WTC11 (cell line): ENCODE data around the gene HIPK3. TPM values are rescaled to one million over a fixed set of nuclear protein-coding genes. Genes with fewer than 3 reads are reported as not detected.

ENCODE experiments used
- ATAC-seq: fragments of 200-7000 bp; cut with Tn5 transposase; 2 replicates; pipeline ENCODE4 v1.10.0; 2021; ENCODE audit warnings: mild to moderate bottlenecking, moderate library complexity
- CTCF ChIA-PET: fragments of 300-600 bp; sonication (Branson Sonifier 250); formaldehyde crosslinking; loops from one replicate; lab custom pipeline; 2021; ENCODE audit warnings: antibody characterized with exemption; lab: Charles Lee
- POLR2A ChIA-PET: fragments of 350-600 bp; sonication (Branson Sonifier 250); formaldehyde crosslinking; loops from one replicate; lab custom pipeline; 2021; ENCODE audit warnings: antibody characterized with exemption; lab: Charles Lee
- DNase-seq: peaks from one replicate; pipeline ENCODE4 v3.0.0; 2021; ENCODE audit warnings: low spot score
- H3K27ac Mint-ChIP-seq: 2 replicates; pipeline ENCODE4 v1.8.0; 2021; ENCODE audit warnings: mixed read lengths
- H3K27me3 Mint-ChIP-seq: 2 replicates; pipeline ENCODE4 v1.8.0; 2021; ENCODE audit warnings: low read depth, mild to moderate bottlenecking, moderate library complexity, mixed read lengths
- H3K36me3 Mint-ChIP-seq: 2 replicates; pipeline ENCODE4 v1.8.0; 2021; ENCODE audit warnings: mixed read lengths
- H3K4me1 Mint-ChIP-seq: 2 replicates; pipeline ENCODE4 v1.8.0; 2022; ENCODE audit warnings: mixed read lengths
- H3K4me3 Mint-ChIP-seq: 2 replicates; pipeline ENCODE4 v1.8.0; 2021; ENCODE audit warnings: mild to moderate bottlenecking, moderate library complexity, mixed read lengths
- H3K9me3 Mint-ChIP-seq: 2 replicates; pipeline ENCODE4 v1.8.0; 2021; ENCODE audit warnings: mixed read lengths
- CREB1 ChIP-seq: sonication (generic); formaldehyde crosslinking; IDR thresholded peaks from 2 replicates; pipeline ENCODE4 v1.8.0; 2023; ENCODE audit warnings: mild to moderate bottlenecking, missing genetic modification reagents
- CREM ChIP-seq: sonication (generic); formaldehyde crosslinking; IDR thresholded peaks from 2 replicates; pipeline ENCODE4 v1.8.1; 2022; ENCODE audit warnings: mild to moderate bottlenecking, missing genetic modification reagents, moderate library complexity
- E2F4 ChIP-seq: sonication (generic); formaldehyde crosslinking; IDR thresholded peaks from 2 replicates; pipeline ENCODE4 v1.8.1; 2022; ENCODE audit warnings: low read depth, mild to moderate bottlenecking, moderate library complexity, missing genetic modification reagents, borderline replicate concordance
- JUN ChIP-seq: sonication (generic); formaldehyde crosslinking; IDR thresholded peaks from 2 replicates; pipeline ENCODE4 v1.8.0; 2023; ENCODE audit warnings: mild to moderate bottlenecking, missing genetic modification reagents
- MXD4 ChIP-seq: fragments of 250-450 bp; sonication (Bioruptor Pico); IDR thresholded peaks from 2 replicates; pipeline ENCODE4 v1.8.0; 2021; ENCODE audit warnings: mild to moderate bottlenecking, moderate library complexity, borderline replicate concordance
- NFYB ChIP-seq: sonication (generic); formaldehyde crosslinking; conservative IDR thresholded peaks from 2 replicates; pipeline ENCODE4 v1.8.0; 2022; ENCODE audit warnings: low read depth, missing genetic modification reagents
- OVOL2 ChIP-seq: fragments of 250-450 bp; sonication (Bioruptor Pico); IDR thresholded peaks from 2 replicates; pipeline ENCODE4 v1.9.0; 2021; ENCODE audit warnings: mild to moderate bottlenecking, borderline replicate concordance
- SOX15 ChIP-seq: fragments of 250-450 bp; sonication (Bioruptor Pico); IDR thresholded peaks from 2 replicates; pipeline ENCODE4 v1.9.0; 2021; ENCODE audit warnings: mild to moderate bottlenecking
- TP53 ChIP-seq: sonication (generic); formaldehyde crosslinking; IDR thresholded peaks from 2 replicates; pipeline ENCODE4 v1.8.1; 2023; ENCODE audit warnings: mild to moderate bottlenecking, missing genetic modification reagents
- USF1 ChIP-seq: sonication (generic); formaldehyde crosslinking; IDR thresholded peaks from 2 replicates; pipeline ENCODE4 v1.8.0; 2022; ENCODE audit warnings: mild to moderate bottlenecking, missing genetic modification reagents
- ZNF121 ChIP-seq: sonication (generic); formaldehyde crosslinking; IDR thresholded peaks from 2 replicates; pipeline ENCODE4 v1.8.0; 2023; ENCODE audit warnings: missing genetic modification reagents
- ZNF263 ChIP-seq: sonication (generic); formaldehyde crosslinking; IDR thresholded peaks from 2 replicates; pipeline ENCODE4 v1.8.1; 2022; ENCODE audit warnings: low read depth, mild to moderate bottlenecking, moderate library complexity, missing genetic modification reagents
- ZNF317 ChIP-seq: sonication (generic); formaldehyde crosslinking; IDR thresholded peaks from 2 replicates; pipeline ENCODE4 v1.8.1; 2023; ENCODE audit warnings: low read depth, mild to moderate bottlenecking, moderate library complexity, missing genetic modification reagents, borderline replicate concordance
- ZNF425 ChIP-seq: fragments of 250-450 bp; sonication (Bioruptor Pico); conservative IDR thresholded peaks from 2 replicates; pipeline ENCODE4 v1.9.0; 2021; ENCODE audit warnings: mild to moderate bottlenecking
- total RNA-seq: library from RNA; stranded (reverse); gene quantifications from 3 replicates; pipeline ENCODE4 v1.2.3, GENCODE V29; 2021
- TF ChIP-seq, protein P1 (sequence below): sonication (generic); formaldehyde crosslinking; IDR thresholded peaks from 2 replicates; pipeline ENCODE4 v1.8.1; 2022; ENCODE audit warnings: mild to moderate bottlenecking, moderate library complexity, missing genetic modification reagents
- TF ChIP-seq, protein P2 (sequence below): sonication (generic); formaldehyde crosslinking; IDR thresholded peaks from 2 replicates; pipeline ENCODE4 v1.8.0; 2022; ENCODE audit warnings: mild to moderate bottlenecking, missing genetic modification reagents
- TF ChIP-seq, protein P3 (sequence below): sonication (generic); formaldehyde crosslinking; conservative IDR thresholded peaks from 2 replicates; pipeline ENCODE4 v1.8.1; 2023; ENCODE audit warnings: mild to moderate bottlenecking, low read depth, missing genetic modification reagents, moderate library complexity

Gene HIPK3
- total RNA-seq, 1 experiment from 2014 or later: 24.1 TPM

DNA sequence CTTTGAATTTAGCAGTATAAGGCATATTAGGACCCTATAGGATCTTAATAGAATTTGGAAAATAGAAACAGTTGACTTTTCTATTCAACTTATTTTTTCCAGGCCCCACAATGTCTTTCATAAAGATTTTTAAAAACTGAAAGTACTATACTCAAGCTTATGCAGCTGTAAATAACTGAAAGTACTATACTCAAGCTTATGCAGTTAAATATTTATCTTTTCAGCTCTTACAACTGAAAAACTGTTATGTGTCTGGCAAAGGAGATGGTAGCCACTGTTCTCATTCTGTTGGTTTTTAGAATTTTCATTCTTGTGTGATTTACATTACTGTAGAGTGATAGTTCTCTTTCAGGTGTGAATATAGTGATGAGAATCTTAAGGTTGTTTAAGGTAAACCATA lies 16.5 kb downstream of the HIPK3 start:
- Mint-ChIP-seq H3K27ac (no peak overlapping the region), H3K9me3 (no peaks in the 10 kb centered on the region), H3K4me3 (no peak overlapping the region), H3K27me3 (no peaks in the 10 kb centered on the region), H3K36me3 (no peaks in the 10 kb centered on the region), H3K4me1 (peaks cover 5% of the 10 kb centered on the region; the same call in 1 of the 2 replicates)
- no peak for TF ChIP-seq NFYB
- TF ChIP-seq MXD4 (CRISPR knock-in tag): no peak
- no peak for TF ChIP-seq TP53
- TF ChIP-seq ZNF317: no peak
- TF ChIP-seq ZNF425 (CRISPR knock-in tag): no peak
- TF ChIP-seq, protein P1, sequence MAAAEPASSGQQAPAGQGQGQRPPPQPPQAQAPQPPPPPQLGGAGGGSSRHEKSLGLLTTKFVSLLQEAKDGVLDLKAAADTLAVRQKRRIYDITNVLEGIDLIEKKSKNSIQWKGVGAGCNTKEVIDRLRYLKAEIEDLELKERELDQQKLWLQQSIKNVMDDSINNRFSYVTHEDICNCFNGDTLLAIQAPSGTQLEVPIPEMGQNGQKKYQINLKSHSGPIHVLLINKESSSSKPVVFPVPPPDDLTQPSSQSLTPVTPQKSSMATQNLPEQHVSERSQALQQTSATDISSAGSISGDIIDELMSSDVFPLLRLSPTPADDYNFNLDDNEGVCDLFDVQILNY (CRISPR knock-in tag): no peak
- no peak for TF ChIP-seq E2F4 (CRISPR knock-in tag)
- TF ChIP-seq, protein P2, sequence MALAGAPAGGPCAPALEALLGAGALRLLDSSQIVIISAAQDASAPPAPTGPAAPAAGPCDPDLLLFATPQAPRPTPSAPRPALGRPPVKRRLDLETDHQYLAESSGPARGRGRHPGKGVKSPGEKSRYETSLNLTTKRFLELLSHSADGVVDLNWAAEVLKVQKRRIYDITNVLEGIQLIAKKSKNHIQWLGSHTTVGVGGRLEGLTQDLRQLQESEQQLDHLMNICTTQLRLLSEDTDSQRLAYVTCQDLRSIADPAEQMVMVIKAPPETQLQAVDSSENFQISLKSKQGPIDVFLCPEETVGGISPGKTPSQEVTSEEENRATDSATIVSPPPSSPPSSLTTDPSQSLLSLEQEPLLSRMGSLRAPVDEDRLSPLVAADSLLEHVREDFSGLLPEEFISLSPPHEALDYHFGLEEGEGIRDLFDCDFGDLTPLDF: no peak
- TF ChIP-seq OVOL2: no peak
- no peak for TF ChIP-seq CREM (CRISPR knock-in tag)
- no peak for TF ChIP-seq SOX15
- no peak for TF ChIP-seq JUN (CRISPR knock-in tag)
- ChIA-PET POLR2A (no interaction called here), CTCF (no interaction called here)
- ATAC-seq (no peak), DNase-seq (no peak)

DNA sequence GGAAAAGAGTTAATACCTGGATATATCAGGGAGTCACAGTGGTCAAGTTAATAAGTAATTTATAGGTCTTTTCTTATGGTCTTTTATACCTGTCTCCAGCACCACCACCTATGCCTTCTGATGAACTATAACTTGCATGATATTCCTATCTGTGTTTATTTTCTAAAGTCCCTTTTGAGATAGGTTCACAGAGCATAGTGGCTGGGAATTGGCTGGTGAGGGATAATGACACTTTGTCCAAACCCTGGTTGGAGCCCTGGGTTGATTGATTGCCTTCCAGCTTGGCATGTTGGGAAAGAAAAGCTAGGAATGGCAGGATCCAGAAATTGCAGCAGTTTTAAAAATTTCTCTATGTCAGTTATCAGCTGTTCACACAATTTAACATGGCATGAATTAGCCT lies 23.2 kb downstream of the HIPK3 start:
- H3K27ac Mint-ChIP-seq: no peak overlapping the region
- ChIA-PET POLR2A (interaction anchor here (0.7 kb wide), 1 partner anchor 524 kb away, joined by 11 read pairs; no protein-coding TSS in a partner anchor), CTCF (no interaction called here)
- no peaks in the 10 kb centered on the region for H3K9me3 Mint-ChIP-seq
- no peaks in the 10 kb centered on the region for H3K36me3 Mint-ChIP-seq
- TF ChIP-seq, protein P2: no peak
- TF ChIP-seq, protein P3, sequence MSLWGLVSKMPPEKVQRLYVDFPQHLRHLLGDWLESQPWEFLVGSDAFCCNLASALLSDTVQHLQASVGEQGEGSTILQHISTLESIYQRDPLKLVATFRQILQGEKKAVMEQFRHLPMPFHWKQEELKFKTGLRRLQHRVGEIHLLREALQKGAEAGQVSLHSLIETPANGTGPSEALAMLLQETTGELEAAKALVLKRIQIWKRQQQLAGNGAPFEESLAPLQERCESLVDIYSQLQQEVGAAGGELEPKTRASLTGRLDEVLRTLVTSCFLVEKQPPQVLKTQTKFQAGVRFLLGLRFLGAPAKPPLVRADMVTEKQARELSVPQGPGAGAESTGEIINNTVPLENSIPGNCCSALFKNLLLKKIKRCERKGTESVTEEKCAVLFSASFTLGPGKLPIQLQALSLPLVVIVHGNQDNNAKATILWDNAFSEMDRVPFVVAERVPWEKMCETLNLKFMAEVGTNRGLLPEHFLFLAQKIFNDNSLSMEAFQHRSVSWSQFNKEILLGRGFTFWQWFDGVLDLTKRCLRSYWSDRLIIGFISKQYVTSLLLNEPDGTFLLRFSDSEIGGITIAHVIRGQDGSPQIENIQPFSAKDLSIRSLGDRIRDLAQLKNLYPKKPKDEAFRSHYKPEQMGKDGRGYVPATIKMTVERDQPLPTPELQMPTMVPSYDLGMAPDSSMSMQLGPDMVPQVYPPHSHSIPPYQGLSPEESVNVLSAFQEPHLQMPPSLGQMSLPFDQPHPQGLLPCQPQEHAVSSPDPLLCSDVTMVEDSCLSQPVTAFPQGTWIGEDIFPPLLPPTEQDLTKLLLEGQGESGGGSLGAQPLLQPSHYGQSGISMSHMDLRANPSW (CRISPR knock-in tag): no peak
- TF ChIP-seq CREB1 (no peak), USF1 (CRISPR knock-in tag) (no peak), ZNF121 (no peak), ZNF263 (CRISPR knock-in tag) (no peak)
- no peak for ATAC-seq
- H3K4me1 Mint-ChIP-seq: no peaks in the 10 kb centered on the region
- no peak for DNase-seq
- H3K4me3 Mint-ChIP-seq: no peak overlapping the region
- H3K27me3 Mint-ChIP-seq: no peaks in the 10 kb centered on the region
